Measurements from ENCODE around the gene HSPD1.
"Not testable (repeated sequence)": the region's sequence is repeated elsewhere in the genome, so short reads cannot be mapped to it uniquely, and the experiment has no call there.

The HSPD1 gene

GRCh38 chr2:197486175-197486574 is 13.5 kb downstream of the HSPD1 start:
- Histone ChIP-seq H3K14ac (ENCODE audit: low read length in 2 of 2) (no peak overlapping the region), H3K4me1 (ENCODE audit: control insufficient read depth, insufficient read depth, low read depth, low read length) (no peaks in the 10 kb centered on the region), H3K9me3 (ENCODE audit: control insufficient read depth, low read length) (peaks cover 19% of the 10 kb centered on the region), H2BK120ac (ENCODE audit: low read depth, low read length) (no peak overlapping the region), H4K8ac (ENCODE audit: low read length) (no peak overlapping the region), H3K23ac (ENCODE audit: low read length in 2 of 2) (no peak overlapping the region), H3K4ac (ENCODE audit: low read depth in 1 of 2, low read length in 2 of 2) (no peak overlapping the region), H4K91ac (ENCODE audit: low read length) (no peak overlapping the region), H3K18ac (ENCODE audit: low read depth in 1 of 2, low read length in 2 of 2) (no peak overlapping the region), H3K4me3 (ENCODE audit: insufficient read depth in 1 of 2, low read depth in 1 of 2, low read length in 2 of 2) (no peak overlapping the region), H3K79me1 (replicated peaks; ENCODE audit: low read length, poor library complexity, severe bottlenecking) (peaks cover 3% of the 10 kb centered on the region), H2AFZ (ENCODE audit: low read depth, low read length) (no peak overlapping the region), H3K27me3 (ENCODE audit: control insufficient read depth in 1 of 2, insufficient read depth in 1 of 2, low read length in 2 of 2) (no peaks in the 10 kb centered on the region), H2AK5ac (ENCODE audit: low read length, severe bottlenecking) (no peak overlapping the region), H3K4me2 (ENCODE audit: low read length, poor library complexity, severe bottlenecking) (no peak overlapping the region), H3K27ac (ENCODE audit: low read length, poor library complexity, severe bottlenecking) (no peak overlapping the region), H2BK12ac (ENCODE audit: low read length in 2 of 2) (no peak overlapping the region), H2BK15ac (ENCODE audit: low read depth, poor library complexity, severe bottlenecking) (no peak overlapping the region), H3K9ac (ENCODE audit: low read length) (no peak overlapping the region), H3K36me3 (ENCODE audit: control insufficient read depth in 1 of 2, insufficient read depth in 2 of 2, low read depth in 1 of 2, low read length in 2 of 2) (peaks cover 34 to 79% of the 10 kb centered on the region in 2 experiments), H2BK5ac (ENCODE audit: low read depth, low read length, poor library complexity, severe bottlenecking) (no peak overlapping the region)
- no peak for DNase-seq
- WGBS: 100% methylated on average over 1 of the region's 2 CpGs

DNA sequence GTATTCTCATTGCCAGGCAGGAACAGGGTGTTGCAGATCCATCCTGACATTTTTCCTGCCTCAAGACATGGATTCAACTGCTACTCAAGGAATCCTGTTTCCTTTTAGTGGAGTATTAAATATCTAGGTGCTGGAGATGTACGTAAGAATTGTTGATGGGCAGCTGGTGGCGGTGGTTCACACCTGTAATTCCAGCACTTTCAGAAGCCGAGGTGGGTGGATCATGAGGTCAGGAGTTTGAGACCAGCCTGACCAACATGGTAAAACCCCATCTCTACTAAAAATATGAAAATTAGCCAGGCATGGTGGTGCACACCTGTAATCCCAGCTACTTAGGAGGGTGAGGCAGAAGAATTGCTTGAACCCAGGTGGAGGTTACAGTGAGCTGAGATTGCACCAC is 15.4 kb downstream of the HSPD1 start:
- not testable (repeated sequence) for H2BK120ac ChIP-seq (ENCODE audit: low read depth, low read length); H3K18ac ChIP-seq (ENCODE audit: low read depth in 1 of 2, low read length in 2 of 2); H2BK5ac ChIP-seq (ENCODE audit: low read depth, low read length, poor library complexity, severe bottlenecking); H3K4me1 ChIP-seq (ENCODE audit: control insufficient read depth, insufficient read depth, low read depth, low read length); H2AK5ac ChIP-seq (ENCODE audit: low read length, severe bottlenecking); H2BK12ac ChIP-seq (ENCODE audit: low read length in 2 of 2); H3K23ac ChIP-seq (ENCODE audit: low read length in 2 of 2); H4K8ac ChIP-seq (ENCODE audit: low read length); H3K4ac ChIP-seq (ENCODE audit: low read depth in 1 of 2, low read length in 2 of 2); H2AFZ ChIP-seq (ENCODE audit: low read depth, low read length); H3K27ac ChIP-seq (ENCODE audit: low read length, poor library complexity, severe bottlenecking); H3K4me3 ChIP-seq (ENCODE audit: insufficient read depth in 1 of 2, low read depth in 1 of 2, low read length in 2 of 2); H3K14ac ChIP-seq (ENCODE audit: low read length in 2 of 2); H2BK15ac ChIP-seq (ENCODE audit: low read depth, poor library complexity, severe bottlenecking); H3K4me2 ChIP-seq (ENCODE audit: low read length, poor library complexity, severe bottlenecking); H3K27me3 ChIP-seq (ENCODE audit: control insufficient read depth in 1 of 2, insufficient read depth in 1 of 2, low read length in 2 of 2); H4K91ac ChIP-seq (ENCODE audit: low read length); DNase-seq; H3K9ac ChIP-seq (ENCODE audit: low read length); H3K79me1 ChIP-seq (replicated peaks; ENCODE audit: low read length, poor library complexity, severe bottlenecking)
- Histone ChIP-seq H3K9me3 (ENCODE audit: control insufficient read depth, low read length) (peaks cover 19% of the 10 kb centered on the region), H3K36me3 (ENCODE audit: control insufficient read depth in 1 of 2, insufficient read depth in 2 of 2, low read depth in 1 of 2, low read length in 2 of 2) (peaks cover 36 to 77% of the 10 kb centered on the region in 2 experiments)
- 95% methylated on average over 2 of the region's 3 CpGs for whole genome bisulfite sequencing

DNA sequence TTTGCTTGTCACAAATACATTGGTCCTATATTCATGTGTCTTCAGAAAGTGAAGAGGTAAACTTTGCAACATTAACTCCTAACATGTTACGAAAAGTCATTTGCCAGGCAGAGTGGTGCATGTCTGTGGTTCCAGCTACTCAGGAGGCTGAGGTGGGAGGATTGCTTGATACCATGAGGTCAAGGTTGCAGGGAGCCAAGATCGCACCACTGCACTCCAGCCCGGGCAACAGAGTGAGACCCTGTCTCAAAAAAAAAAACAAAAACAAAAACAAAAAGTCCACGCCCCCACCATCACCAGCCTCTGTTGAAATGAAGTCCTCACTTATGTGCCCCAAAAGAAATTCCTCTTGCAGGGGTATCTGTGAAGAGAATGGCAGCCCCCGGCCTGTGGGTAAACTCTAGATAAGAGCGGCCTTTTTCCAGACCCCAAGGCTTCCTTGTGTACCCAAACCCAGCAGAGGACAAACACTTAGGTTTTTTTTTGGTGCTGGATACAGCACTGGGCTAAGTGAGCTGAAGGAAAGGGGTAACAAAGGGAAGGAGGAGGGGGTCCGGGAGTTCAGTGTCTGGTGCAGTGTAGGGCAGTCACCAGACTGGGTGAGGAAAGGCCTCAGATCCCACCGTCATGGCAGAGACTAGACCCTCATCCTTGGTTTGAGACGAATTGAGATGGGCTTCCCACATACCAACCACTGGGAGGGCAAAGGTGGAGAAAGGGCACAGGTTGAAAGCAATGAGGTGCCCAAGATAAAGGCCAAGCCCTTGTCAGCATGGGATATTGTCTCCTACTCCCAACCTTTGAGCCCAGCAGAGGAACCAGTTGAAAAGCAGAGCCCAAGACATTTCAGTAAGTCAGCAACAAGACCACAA is 19.2 kb downstream of the HSPD1 start:
- Histone ChIP-seq H2BK12ac (ENCODE audit: low read length in 2 of 2) (no peak overlapping the region), H4K8ac (ENCODE audit: low read length) (no peak overlapping the region)

DNA sequence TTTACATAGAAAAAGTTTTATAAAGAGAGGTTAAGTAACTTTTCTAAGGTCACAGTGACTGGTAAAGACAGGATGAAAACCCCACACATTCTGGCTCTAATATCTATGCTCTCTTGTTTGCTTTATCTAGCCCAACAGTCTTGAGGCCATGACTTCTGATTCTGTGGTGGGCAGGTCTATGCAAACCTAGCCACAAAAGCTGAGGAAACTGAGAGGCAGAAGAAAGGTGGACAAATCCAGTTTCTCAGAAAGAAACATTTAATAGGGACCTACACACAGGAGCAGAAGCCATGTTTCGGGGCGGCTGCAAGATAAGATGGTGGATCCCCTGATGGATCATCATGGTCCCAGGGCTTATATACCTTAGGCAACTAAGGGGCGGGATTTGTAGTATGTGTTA is 21.8 kb downstream of the HSPD1 start:
- H3K79me1 ChIP-seq (replicated peaks; ENCODE audit: low read length, poor library complexity, severe bottlenecking): peaks cover 15% of the 10 kb centered on the region
- H3K14ac ChIP-seq (ENCODE audit: low read length in 2 of 2): no peak overlapping the region
- no peak overlapping the region for H3K9ac ChIP-seq (ENCODE audit: low read length)
- no peak overlapping the region for H3K27ac ChIP-seq (ENCODE audit: low read length, poor library complexity, severe bottlenecking)
- no peak overlapping the region for H3K4me2 ChIP-seq (ENCODE audit: low read length, poor library complexity, severe bottlenecking)
- H4K91ac ChIP-seq (ENCODE audit: low read length): no peak overlapping the region
- H2BK5ac ChIP-seq (ENCODE audit: low read depth, low read length, poor library complexity, severe bottlenecking): no peak overlapping the region
- no peak overlapping the region for H3K4ac ChIP-seq (ENCODE audit: low read depth in 1 of 2, low read length in 2 of 2)
- no peak overlapping the region for H3K18ac ChIP-seq (ENCODE audit: low read depth in 1 of 2, low read length in 2 of 2)
- H3K4me3 ChIP-seq (ENCODE audit: insufficient read depth in 1 of 2, low read depth in 1 of 2, low read length in 2 of 2): no peak overlapping the region
- no peak overlapping the region for H2AK5ac ChIP-seq (ENCODE audit: low read length, severe bottlenecking)
- no peak overlapping the region for H2BK15ac ChIP-seq (ENCODE audit: low read depth, poor library complexity, severe bottlenecking)
- H2AFZ ChIP-seq (ENCODE audit: low read depth, low read length): no peak overlapping the region
- H3K27me3 ChIP-seq (ENCODE audit: control insufficient read depth in 1 of 2, insufficient read depth in 1 of 2, low read length in 2 of 2): no peaks in the 10 kb centered on the region
- peaks cover 41 to 84% of the 10 kb centered on the region in 2 experiments for H3K36me3 ChIP-seq (ENCODE audit: control insufficient read depth in 1 of 2, insufficient read depth in 2 of 2, low read depth in 1 of 2, low read length in 2 of 2)
- no peak overlapping the region for H3K23ac ChIP-seq (ENCODE audit: low read length in 2 of 2)
- H2BK12ac ChIP-seq (ENCODE audit: low read length in 2 of 2): no peak overlapping the region
- H2BK120ac ChIP-seq (ENCODE audit: low read depth, low read length): no peak overlapping the region
- peaks cover 6% of the 10 kb centered on the region for H3K9me3 ChIP-seq (ENCODE audit: control insufficient read depth, low read length)
- no peaks in the 10 kb centered on the region for H3K4me1 ChIP-seq (ENCODE audit: control insufficient read depth, insufficient read depth, low read depth, low read length)
- WGBS: 97% methylated on average over 3 of the region's 3 CpGs
- H4K8ac ChIP-seq (ENCODE audit: low read length): no peak overlapping the region
- DNase-seq: no peak

More for the DNA sequence above, 19.2 kb downstream of the HSPD1 start:
- Histone ChIP-seq H3K27me3 (ENCODE audit: control insufficient read depth in 1 of 2, insufficient read depth in 1 of 2, low read length in 2 of 2) (no peaks in the 10 kb centered on the region), H3K79me1 (replicated peaks; ENCODE audit: low read length, poor library complexity, severe bottlenecking) (peaks cover 11% of the 10 kb centered on the region), H3K4me3 (ENCODE audit: insufficient read depth in 1 of 2, low read depth in 1 of 2, low read length in 2 of 2) (no peak overlapping the region), H3K27ac (ENCODE audit: low read length, poor library complexity, severe bottlenecking) (no peak overlapping the region), H3K14ac (ENCODE audit: low read length in 2 of 2) (no peak overlapping the region), H3K4me1 (ENCODE audit: control insufficient read depth, insufficient read depth, low read depth, low read length) (no peaks in the 10 kb centered on the region), H3K4ac (ENCODE audit: low read depth in 1 of 2, low read length in 2 of 2) (no peak overlapping the region), H3K36me3 (ENCODE audit: control insufficient read depth in 1 of 2, insufficient read depth in 2 of 2, low read depth in 1 of 2, low read length in 2 of 2) (peaks cover 49 to 76% of the 10 kb centered on the region in 2 experiments), H2BK5ac (ENCODE audit: low read depth, low read length, poor library complexity, severe bottlenecking) (no peak overlapping the region), H3K9me3 (ENCODE audit: control insufficient read depth, low read length) (peaks cover 19% of the 10 kb centered on the region), H3K18ac (ENCODE audit: low read depth in 1 of 2, low read length in 2 of 2) (no peak overlapping the region), H2BK120ac (ENCODE audit: low read depth, low read length) (no peak overlapping the region), H2BK15ac (ENCODE audit: low read depth, poor library complexity, severe bottlenecking) (no peak overlapping the region), H2AFZ (ENCODE audit: low read depth, low read length) (no peak overlapping the region), H3K23ac (ENCODE audit: low read length in 2 of 2) (no peak overlapping the region), H4K91ac (ENCODE audit: low read length) (no peak overlapping the region), H3K9ac (ENCODE audit: low read length) (no peak overlapping the region), H2AK5ac (ENCODE audit: low read length, severe bottlenecking) (no peak overlapping the region), H3K4me2 (ENCODE audit: low read length, poor library complexity, severe bottlenecking) (no peak overlapping the region)
- WGBS: 95% methylated on average over 8 of the region's 9 CpGs
- no peak for DNase-seq

Data from mesenchymal stem cell (in vitro differentiated cells and primary cell).